Measurements from ENCODE around the gene HVCN1. TPM values are rescaled to one million over a fixed set of nuclear protein-coding genes. Genes with fewer than 3 reads are reported as not detected.

HVCN1 gene
- total and polyA plus RNA-seq, 2 of the 8 experiments (the other 6 are each of a cell fraction or from before 2014, with no cell fraction given) = 5.8 to 11.2 TPM

DNA sequence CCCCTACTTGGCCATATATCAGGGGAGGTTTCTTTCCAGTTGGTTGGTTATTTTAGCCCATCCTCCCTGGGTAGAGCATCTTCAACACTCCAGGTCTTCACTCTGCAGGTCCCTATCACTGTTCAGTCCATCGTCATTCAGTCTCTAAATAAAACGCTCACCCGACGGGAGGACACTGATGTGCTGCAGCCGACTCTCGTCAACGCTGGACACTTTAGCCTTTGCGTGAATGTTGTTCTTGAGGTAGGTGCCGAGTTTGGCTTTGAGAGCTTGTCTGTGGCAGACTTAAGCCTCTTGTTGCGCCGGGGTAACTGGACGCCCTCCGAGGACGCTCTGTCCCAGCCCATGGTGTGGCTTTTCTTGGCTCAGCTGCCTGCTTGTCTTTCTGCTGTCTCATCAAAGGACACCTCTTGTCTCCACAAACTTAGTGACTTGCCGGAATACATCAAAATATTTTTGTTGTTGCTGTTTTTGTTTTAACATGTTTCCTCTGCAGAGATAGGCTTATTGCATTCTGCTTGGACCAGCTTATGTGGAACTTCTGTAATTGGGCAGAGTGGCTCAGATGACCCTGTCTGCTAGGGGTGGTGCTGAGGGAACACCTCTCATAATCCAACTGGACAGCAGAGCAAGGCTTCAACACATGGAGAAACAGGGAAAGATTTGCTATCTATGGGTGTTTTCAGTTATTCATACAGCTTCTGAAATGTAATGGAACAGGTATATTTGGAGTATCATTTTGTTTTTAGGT lies 48.5 kb downstream of the HVCN1 start:
- H3K4me2 ChIP-seq (ENCODE audit: insufficient read depth in 1 of 2, low read depth in 2 of 2, low read length in 2 of 2) = no peak overlapping the region
- no peak overlapping the region for H2BK15ac ChIP-seq (ENCODE audit: low read length)
- H2AK5ac ChIP-seq (ENCODE audit: low read depth, low read length) = no peak overlapping the region
- H3K4me3 ChIP-seq (ENCODE audit: extremely low read depth in 1 of 4, insufficient read depth in 2 of 4, low read depth in 3 of 4, low read length in 4 of 4) = no peak overlapping the region
- no peaks in the 10 kb centered on the region for H3K79me2 ChIP-seq (ENCODE audit: control insufficient read depth in 1 of 2, insufficient read depth in 2 of 2, low read length in 2 of 2)
- CTCF ChIA-PET (ENCODE audit: partially characterized antibody) = interaction anchor here (0.8 to 1.4 kb wide), 3 partner anchors 15 to 209 kb away, joined by 3 to 4 read pairs (median 3); no protein-coding TSS in a partner anchor
- H3K23ac ChIP-seq (ENCODE audit: insufficient read length) = no peak overlapping the region
- no peak overlapping the region for H2BK20ac ChIP-seq (ENCODE audit: low read length)
- H2AFZ ChIP-seq (ENCODE audit: low read length) = no peak overlapping the region
- peaks cover 0 to 4% of the 10 kb centered on the region in 2 experiments for H4K20me1 ChIP-seq (replicated peaks in 1 of 2; ENCODE audit: control insufficient read depth in 1 of 2, insufficient read depth in 2 of 2, low read length in 2 of 2)
- H2BK120ac ChIP-seq (replicated peaks; ENCODE audit: low read depth, low read length) = no peak overlapping the region
- DNase-seq (ENCODE audit: low read depth in 1 of 2, low spot score in 2 of 2) (no peak), FAIRE-seq (no peak)
- H3K27me3 ChIP-seq (replicated peaks in 1 of 4; ENCODE audit: control insufficient read depth in 3 of 4, extremely low read depth in 1 of 4, insufficient read depth in 3 of 4, low read length in 3 of 4) = no peaks in the 10 kb centered on the region
- H3K36me3 ChIP-seq (ENCODE audit: control insufficient read depth in 2 of 4, insufficient read depth in 4 of 4, low read length in 3 of 4) = no peaks in the 10 kb centered on the region
- no peak for TF ChIP-seq BACH1 (IDR thresholded peaks at IDR 0.05; ENCODE audit: low read length)
- no peak for TF ChIP-seq FOSL1 (IDR thresholded peaks at IDR 0.05; ENCODE audit: insufficient read depth, low read depth, low read length)
- TF ChIP-seq POU5F1 (IDR thresholded peaks at IDR 0.05; ENCODE audit: low read depth, low read length) = no peak
- no peak for TF ChIP-seq POLR2A (IDR thresholded peaks at IDR 0.05; ENCODE audit: control extremely low read depth in 1 of 2, low read depth in 2 of 2, low read length in 2 of 2)
- TF ChIP-seq RAD21 (IDR thresholded peaks at IDR 0.05 in 1 of 2, conservative IDR thresholded peaks at IDR 0.05 in 1 of 2; ENCODE audit: low read depth in 2 of 2, low read length in 2 of 2) = no peak
- no peak for TF ChIP-seq TAF7 (optimal IDR thresholded peaks at IDR 0.05; ENCODE audit: borderline replicate concordance, low read depth, low read length)
- no peak for TF ChIP-seq CBX8 (IDR thresholded peaks at IDR 0.05; ENCODE audit: borderline replicate concordance, low read depth, low read length)
- H3K9me3 ChIP-seq (ENCODE audit: insufficient read depth in 2 of 2, low read depth in 1 of 2, low read length in 1 of 2) = no peaks in the 10 kb centered on the region
- 86% methylated on average over 15 of the region's 15 CpGs; no CpG with 5 or more reads in 1 of the 2 experiments for WGBS, 2 experiments (ENCODE audit: extremely low coverage in 1 of 2, insufficient coverage in 1 of 2, insufficient read length in 1 of 2, insufficient replicate concordance in 2 of 2, low coverage in 1 of 2, low lambda C conversion rate in 2 of 2, missing lambda C conversion rate in 1 of 2)
- H4K5ac ChIP-seq (ENCODE audit: insufficient read length, low read depth, low read length) = no peak overlapping the region
- no peak overlapping the region for H2BK5ac ChIP-seq (ENCODE audit: low read depth, low read length)
- peaks cover 0 to 3% (median 0%) of the 10 kb centered on the region in 4 experiments; a peak in 1 of 7 replicates for H3K4me1 ChIP-seq (replicated peaks in 1 of 4; ENCODE audit: control insufficient read depth in 3 of 4, insufficient read depth in 4 of 4, low read length in 3 of 4)
- no peaks in the 10 kb centered on the region for H3K79me1 ChIP-seq (ENCODE audit: low read depth, low read length)
- no peak overlapping the region for H2BK12ac ChIP-seq (ENCODE audit: low read depth, low read length)
- H3K27ac ChIP-seq (ENCODE audit: low read depth, low read length) = no peak overlapping the region
- no peak overlapping the region for H3K56ac ChIP-seq (replicated peaks; ENCODE audit: insufficient read length, low read depth, low read length)
- no peak overlapping the region for H4K8ac ChIP-seq (ENCODE audit: extremely low read depth, insufficient read depth, low read length)
- no peak overlapping the region for H3K18ac ChIP-seq (ENCODE audit: extremely low read depth, low read length)
- H3K9ac ChIP-seq (replicated peaks in 1 of 4; ENCODE audit: extremely low read depth in 1 of 4, low read depth in 3 of 4, low read length in 3 of 4) = no peak overlapping the region
- H3K23me2 ChIP-seq (ENCODE audit: low read depth, low read length) = no peaks in the 10 kb centered on the region
- POLR2A ChIA-PET (ENCODE audit: partially characterized antibody) = interaction anchor here (1.0 kb wide), 1 partner anchor 9 kb away, joined by 4 read pairs; no protein-coding TSS in a partner anchor
- no peak overlapping the region for H3K4ac ChIP-seq (replicated peaks; ENCODE audit: insufficient read length, low read depth, low read length)
- no peak overlapping the region for H3K14ac ChIP-seq (ENCODE audit: insufficient read length)
- H4K91ac ChIP-seq (replicated peaks; ENCODE audit: insufficient read length, low read length) = no peak overlapping the region

Measured in H1 (cell line).